Glutamatergic neuron (in vitro differentiated cells): ENCODE results near the gene ADAMTS8. TPM values are rescaled to one million over a fixed set of nuclear protein-coding genes. Genes with fewer than 3 reads are reported as not detected.

ENCODE experiments used
- DNase-seq: peaks from one replicate; pipeline ENCODE4 v3.0.0; 2022
- H3K27ac Mint-ChIP-seq: one replicate; pipeline ENCODE4 v1.8.0; 2020; ENCODE audit warnings: mild to moderate bottlenecking, mixed read lengths, inconsistent platforms; ENCODE audit not compliant: unreplicated experiment
- H3K27me3 Mint-ChIP-seq: one replicate; pipeline ENCODE4 v1.8.0; 2020; ENCODE audit warnings: mild to moderate bottlenecking, moderate library complexity, mixed read lengths, inconsistent platforms; ENCODE audit not compliant: unreplicated experiment
- H3K36me3 Mint-ChIP-seq: one replicate; pipeline ENCODE4 v1.8.0; 2020; ENCODE audit warnings: mild to moderate bottlenecking, mixed read lengths, inconsistent platforms; ENCODE audit not compliant: unreplicated experiment
- H3K4me1 Mint-ChIP-seq: one replicate; pipeline ENCODE4 v1.8.0; 2020; ENCODE audit warnings: mild to moderate bottlenecking, low read depth, mixed read lengths, inconsistent platforms; ENCODE audit not compliant: unreplicated experiment
- H3K4me3 Mint-ChIP-seq: one replicate; pipeline ENCODE4 v1.8.0; 2020; ENCODE audit warnings: mild to moderate bottlenecking, mixed read lengths, inconsistent platforms; ENCODE audit not compliant: unreplicated experiment
- H3K9me3 Mint-ChIP-seq: one replicate; pipeline ENCODE4 v1.8.0; 2020; ENCODE audit warnings: mild to moderate bottlenecking, moderate library complexity, mixed read lengths, inconsistent platforms; ENCODE audit not compliant: unreplicated experiment
- CTCF ChIP-seq: fragments of 200-600 bp; sonication (generic); IDR thresholded peaks from one replicate; pipeline ENCODE4 v1.5.0; 2021; ENCODE audit not compliant: partially characterized antibody, unreplicated experiment
- total RNA-seq: library from RNA; stranded (reverse); fragmentation: NEBNext Ultra II Directional; extraction: Animal tissue kit (Norgen Biotek cat#: 25700); gene quantifications from one replicate; pipeline ENCODE4 v1.2.1, GENCODE V29; 2021; ENCODE audit not compliant: unreplicated experiment

Gene ADAMTS8
- total RNA-seq, 1 donor from 2014 or later, result 0.32 TPM

GRCh38 chr11:130472434-130472961 lies 44.1 kb upstream of the ADAMTS8 start:
- no peak overlapping the region for H3K27ac Mint-ChIP-seq
- no peak overlapping the region for H3K4me3 Mint-ChIP-seq
- DNase-seq, result no peak
- no peaks in the 10 kb centered on the region for H3K4me1 Mint-ChIP-seq
- no peak for TF ChIP-seq CTCF
- peaks cover 4% of the 10 kb centered on the region for H3K27me3 Mint-ChIP-seq
- no peaks in the 10 kb centered on the region for H3K36me3 Mint-ChIP-seq
- H3K9me3 Mint-ChIP-seq, result no peaks in the 10 kb centered on the region

GRCh38 chr11:130471731-130472433 lies 43.5 kb upstream of the ADAMTS8 start:
- peaks cover 4% of the 10 kb centered on the region for H3K27me3 Mint-ChIP-seq
- no peaks in the 10 kb centered on the region for H3K9me3 Mint-ChIP-seq

GRCh38 chr11:130470832-130471706 lies 42.7 kb upstream of the ADAMTS8 start:
- no peak for DNase-seq
- no peaks in the 10 kb centered on the region for H3K4me1 Mint-ChIP-seq
- TF ChIP-seq CTCF, result no peak
- H3K36me3 Mint-ChIP-seq, result no peaks in the 10 kb centered on the region
- H3K4me3 Mint-ChIP-seq, result no peak overlapping the region
- no peak overlapping the region for H3K27ac Mint-ChIP-seq
- H3K27me3 Mint-ChIP-seq, result no peaks in the 10 kb centered on the region
- no peaks in the 10 kb centered on the region for H3K9me3 Mint-ChIP-seq

More at GRCh38 chr11:130471731-130472433, 43.5 kb upstream of the ADAMTS8 start:
- Mint-ChIP-seq H3K4me1 (no peaks in the 10 kb centered on the region), H3K36me3 (no peaks in the 10 kb centered on the region), H3K4me3 (no peak overlapping the region), H3K27ac (no peak overlapping the region)
- no peak for DNase-seq
- no peak for TF ChIP-seq CTCF

- Mint-ChIP-seq H3K36me3 (no peaks in the 10 kb centered on the region), H3K9me3 (no peaks in the 10 kb centered on the region), H3K27me3 (no peaks in the 10 kb centered on the region), H3K27ac (no peak overlapping the region), H3K4me3 (no peak overlapping the region), H3K4me1 (no peaks in the 10 kb centered on the region)
- no peak for DNase-seq
- no peak for TF ChIP-seq CTCF
Observed at GRCh38 chr11:130469181-130469580, 40.8 kb upstream of the ADAMTS8 start.
